Activated CD8-positive, alpha-beta T cell treated with anti-CD3 and anti-CD28 coated beads for 36 hours (primary cell): ENCODE data around the gene COMMD1. TPM values are rescaled to one million over a fixed set of nuclear protein-coding genes. Genes with fewer than 3 reads are reported as not detected.

ENCODE experiments used
- ATAC-seq: fragments of 200-7000 bp; cut with Tn5 transposase; one replicate; pipeline ENCODE4 v1.10.0; 2021; ENCODE audit warnings: mild to moderate bottlenecking, moderate library complexity
- CTCF ChIA-PET: fragments of 350-600 bp; sonication (Branson Sonifier 250); formaldehyde crosslinking; loops from one replicate; lab custom pipeline; 2021; ENCODE audit warnings: antibody characterized with exemption; lab: Charles Lee
- POLR2A ChIA-PET: fragments of 350-600 bp; sonication (Branson Sonifier 250); formaldehyde crosslinking; loops from one replicate; lab custom pipeline; 2021; ENCODE audit warnings: antibody characterized with exemption; lab: Charles Lee
- DNase-seq: peaks from one replicate; pipeline ENCODE4 v3.0.0-alpha.2; 2020
- H3K27ac Mint-ChIP-seq: one replicate; pipeline ENCODE4 v1.8.0; 2021; ENCODE audit warnings: mild to moderate bottlenecking, mixed read lengths
- H3K27me3 Mint-ChIP-seq: one replicate; pipeline ENCODE4 v1.8.0; 2021; ENCODE audit warnings: mixed read lengths
- H3K36me3 Mint-ChIP-seq: one replicate; pipeline ENCODE4 v1.8.0; 2021; ENCODE audit warnings: low read depth, mixed read lengths
- H3K4me1 Mint-ChIP-seq: one replicate; pipeline ENCODE4 v1.8.0; 2021; ENCODE audit warnings: low read depth, mixed read lengths
- H3K4me3 Mint-ChIP-seq: one replicate; pipeline ENCODE4 v1.8.0; 2021; ENCODE audit warnings: mild to moderate bottlenecking, moderate library complexity, mixed read lengths
- H3K9me3 Mint-ChIP-seq: one replicate; pipeline ENCODE4 v1.8.0; 2021; ENCODE audit warnings: mixed read lengths
- intact Hi-C: fragments of 100-400 bp; cut with micrococcal nuclease; formaldehyde crosslinking; loops from one replicate; pipeline ENCODE4 v1.10.0; 2022
- total RNA-seq, 2 experiments: library from RNA; stranded (reverse); gene quantifications; one replicate each; pipeline ENCODE4 v1.2.3, GENCODE V29; 2021
- TF ChIP-seq, protein P1 (sequence below): fragments of 200-600 bp; IDR thresholded peaks from one replicate; pipeline ENCODE4 v1.8.0; 2022; ENCODE audit warnings: antibody characterized with exemption, mild to moderate bottlenecking

COMMD1 gene
- total RNA-seq, 2 experiments from 2014 or later, result 25.3 to 27.0 TPM

DNA sequence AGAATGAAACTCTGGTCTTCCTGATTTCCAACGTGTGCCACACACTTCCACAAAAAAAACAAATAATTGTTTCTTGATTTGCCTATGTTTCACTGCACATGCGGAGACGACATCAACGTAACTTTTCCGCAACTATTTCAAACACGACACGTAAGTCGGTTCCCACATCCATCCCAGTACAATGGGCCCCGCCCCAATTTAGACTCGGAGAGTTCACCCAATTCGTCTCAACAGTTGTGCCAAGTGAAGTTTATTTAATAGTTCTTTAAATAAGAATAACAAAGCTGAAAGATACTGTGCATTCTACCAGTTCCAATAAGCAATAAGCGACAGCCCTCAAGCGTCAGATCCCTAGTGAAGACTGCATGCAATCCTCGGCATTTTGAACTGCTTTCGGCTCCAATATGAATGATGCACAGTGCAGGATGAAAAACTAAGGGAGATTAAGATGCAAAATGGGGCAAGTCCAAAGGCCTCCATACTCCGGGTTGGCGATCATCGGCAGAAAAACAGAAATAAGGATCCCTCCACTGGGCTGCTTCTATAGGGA is 17.7 kb upstream of the COMMD1 start:
- Mint-ChIP-seq H3K36me3 (peaks cover 37% of the 10 kb centered on the region), H3K9me3 (no peaks in the 10 kb centered on the region), H3K4me3 (peak overlapping the region; percentile 99), H3K27ac (peak overlapping the region; percentile 99), H3K27me3 (no peaks in the 10 kb centered on the region), H3K4me1 (peaks cover 31% of the 10 kb centered on the region)
- no peak for ATAC-seq
- TF ChIP-seq, protein P1, sequence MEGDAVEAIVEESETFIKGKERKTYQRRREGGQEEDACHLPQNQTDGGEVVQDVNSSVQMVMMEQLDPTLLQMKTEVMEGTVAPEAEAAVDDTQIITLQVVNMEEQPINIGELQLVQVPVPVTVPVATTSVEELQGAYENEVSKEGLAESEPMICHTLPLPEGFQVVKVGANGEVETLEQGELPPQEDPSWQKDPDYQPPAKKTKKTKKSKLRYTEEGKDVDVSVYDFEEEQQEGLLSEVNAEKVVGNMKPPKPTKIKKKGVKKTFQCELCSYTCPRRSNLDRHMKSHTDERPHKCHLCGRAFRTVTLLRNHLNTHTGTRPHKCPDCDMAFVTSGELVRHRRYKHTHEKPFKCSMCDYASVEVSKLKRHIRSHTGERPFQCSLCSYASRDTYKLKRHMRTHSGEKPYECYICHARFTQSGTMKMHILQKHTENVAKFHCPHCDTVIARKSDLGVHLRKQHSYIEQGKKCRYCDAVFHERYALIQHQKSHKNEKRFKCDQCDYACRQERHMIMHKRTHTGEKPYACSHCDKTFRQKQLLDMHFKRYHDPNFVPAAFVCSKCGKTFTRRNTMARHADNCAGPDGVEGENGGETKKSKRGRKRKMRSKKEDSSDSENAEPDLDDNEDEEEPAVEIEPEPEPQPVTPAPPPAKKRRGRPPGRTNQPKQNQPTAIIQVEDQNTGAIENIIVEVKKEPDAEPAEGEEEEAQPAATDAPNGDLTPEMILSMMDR, result no peak
- peak; percentile 21 for DNase-seq
- POLR2A ChIA-PET, result interaction anchor here (0.5 to 3.2 kb wide), 7 partner anchors 10 to 49 kb away, joined by 3 to 14 read pairs (median 4); no protein-coding TSS in a partner anchor
- intact Hi-C loops, result no loop called here
- CTCF ChIA-PET, result no interaction called here

DNA sequence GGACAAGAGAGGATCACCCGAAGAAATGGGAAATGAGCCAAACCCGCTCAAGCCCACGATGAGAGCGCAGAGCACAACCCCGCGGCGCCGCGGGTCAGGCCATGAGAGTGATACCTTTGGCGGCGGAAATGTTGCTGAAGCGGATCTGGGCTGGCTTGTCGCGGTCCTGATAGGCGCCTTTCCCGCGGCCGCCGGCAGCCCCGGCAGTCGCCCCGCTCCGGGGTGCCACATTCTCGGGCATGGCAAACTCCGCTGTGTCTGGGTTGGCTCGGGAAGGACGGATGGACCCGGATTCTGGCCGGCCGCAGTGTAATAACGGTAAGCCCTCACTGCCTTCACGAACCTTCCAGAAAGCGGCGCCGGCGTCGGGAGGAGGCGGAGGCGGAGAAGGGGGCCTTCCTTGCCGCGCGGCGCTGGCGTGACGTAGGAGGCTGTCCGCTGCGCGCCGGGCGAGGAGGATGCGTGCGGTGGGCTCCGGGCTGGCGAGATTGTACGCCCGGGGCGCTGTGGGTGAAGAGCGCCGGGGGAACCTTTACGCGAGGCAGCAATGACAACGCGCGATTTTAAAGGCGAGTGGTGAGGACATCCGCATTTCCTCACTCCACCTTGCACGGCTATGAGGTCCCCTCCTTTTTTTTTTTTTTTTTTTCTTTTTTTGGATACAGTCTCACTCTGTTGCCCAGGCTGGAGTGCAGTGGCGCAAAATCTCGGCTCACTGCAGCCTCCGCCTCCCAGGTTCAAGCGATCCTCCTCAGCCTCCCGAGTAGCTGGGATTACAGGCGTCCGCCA is 17.0 kb upstream of the COMMD1 start, which contains the start of gene CCT4:
Gene CCT4 (minus strand): TSS at position 390 of the 789 bp plus-strand sequence. CDS start 149 bp downstream, at position 241.
- TF ChIP-seq, protein P1, result no peak
- CTCF ChIA-PET, result no interaction called here
- H3K27ac Mint-ChIP-seq, result peak within 1 kb of the TSS; percentile 99
- H3K4me1 Mint-ChIP-seq, result peaks cover 31% of the 10 kb centered on the region
- H3K4me3 Mint-ChIP-seq, result peak within 1 kb of the TSS; percentile 99
- POLR2A ChIA-PET, result interaction anchor here (3.2 kb wide), 1 partner anchor 22 kb away, joined by 14 read pairs; no protein-coding TSS in a partner anchor
- H3K27me3 Mint-ChIP-seq, result no peaks in the 10 kb centered on the region
- DNase-seq (peak; percentile 90), ATAC-seq (peak; percentile 88)
- no peaks in the 10 kb centered on the region for H3K9me3 Mint-ChIP-seq
- H3K36me3 Mint-ChIP-seq, result peaks cover 33% of the 10 kb centered on the region
- intact Hi-C loops, result no loop called here

- POLR2A ChIA-PET, result interaction anchor here (0.7 to 0.8 kb wide), 2 partner anchors 12 to 25 kb away, joined by 3 to 4 read pairs; no protein-coding TSS in a partner anchor
- no peak overlapping the region for H3K27ac Mint-ChIP-seq
These were observed 6.7 kb upstream of the COMMD1 start for GRCh38 chr2:61898810-61899209.

GRCh38 chr2:61900281-61900680 is 5.2 kb upstream of the COMMD1 start:
- POLR2A ChIA-PET, result no interaction called here
- CTCF ChIA-PET, result interaction anchor here (1.1 kb wide), 1 partner anchor 17 kb away, joined by 3 read pairs; no protein-coding TSS in a partner anchor
- H3K4me3 Mint-ChIP-seq, result no peak overlapping the region
- no peaks in the 10 kb centered on the region for H3K27me3 Mint-ChIP-seq
- no peaks in the 10 kb centered on the region for H3K9me3 Mint-ChIP-seq
- TF ChIP-seq, protein P1, result no peak
- H3K4me1 Mint-ChIP-seq, result peaks cover 3% of the 10 kb centered on the region
- no peak for DNase-seq
- no peaks in the 10 kb centered on the region for H3K36me3 Mint-ChIP-seq
- H3K27ac Mint-ChIP-seq, result no peak overlapping the region
- ATAC-seq, result no peak
- intact Hi-C loops, result no loop called here

More at GRCh38 chr2:61898810-61899209, 6.7 kb upstream of the COMMD1 start:
- CTCF ChIA-PET, result interaction anchor here (1.1 kb wide), 1 partner anchor 11 kb away, joined by 3 read pairs; no protein-coding TSS in a partner anchor
- Mint-ChIP-seq H3K4me3 (no peak overlapping the region), H3K36me3 (no peaks in the 10 kb centered on the region), H3K4me1 (no peaks in the 10 kb centered on the region), H3K9me3 (no peaks in the 10 kb centered on the region), H3K27me3 (no peaks in the 10 kb centered on the region)
- peak; percentile 36 for DNase-seq
- TF ChIP-seq, protein P1, result peak; percentile 20
- no peak for ATAC-seq
- intact Hi-C loops, result no loop called here
